Osteocyte (in vitro differentiated cells): ENCODE measurements around the gene RYK. TPM values are rescaled to one million over a fixed set of nuclear protein-coding genes. Genes with fewer than 3 reads are reported as not detected.

Experiments
- DNase-seq: peaks from one replicate; pipeline ENCODE4 v3.0.0; 2021; ENCODE audit warnings: mixed read lengths; ENCODE audit not compliant: unreplicated experiment; ENCODE audit errors: extremely low spot score
- H3K27ac Mint-ChIP-seq: one replicate; pipeline ENCODE4 v1.8.0; 2021; ENCODE audit warnings: mild to moderate bottlenecking, mixed read lengths; ENCODE audit not compliant: unreplicated experiment
- H3K27me3 Mint-ChIP-seq: one replicate; pipeline ENCODE4 v1.8.0; 2021; ENCODE audit warnings: mixed read lengths; ENCODE audit not compliant: unreplicated experiment
- H3K36me3 Mint-ChIP-seq: one replicate; pipeline ENCODE4 v1.8.0; 2021; ENCODE audit warnings: mixed read lengths; ENCODE audit not compliant: unreplicated experiment
- H3K4me1 Mint-ChIP-seq: one replicate; pipeline ENCODE4 v1.8.0; 2021; ENCODE audit warnings: mixed read lengths; ENCODE audit not compliant: unreplicated experiment
- H3K4me3 Mint-ChIP-seq: one replicate; pipeline ENCODE4 v1.8.0; 2021; ENCODE audit warnings: mild to moderate bottlenecking, moderate library complexity, mixed read lengths; ENCODE audit not compliant: unreplicated experiment
- H3K9me3 Mint-ChIP-seq: one replicate; pipeline ENCODE4 v1.8.0; 2021; ENCODE audit warnings: mixed read lengths; ENCODE audit not compliant: unreplicated experiment
- total RNA-seq: library from RNA; stranded (reverse); gene quantifications from 2 replicates; pipeline ENCODE4 v1.2.1, GENCODE V29; 2021
- TF ChIP-seq, protein P1 (sequence below): fragments of 200-600 bp; sonication (generic); IDR thresholded peaks from 2 replicates; pipeline ENCODE4 v1.5.0; 2021; ENCODE audit warnings: antibody characterized with exemption, mild to moderate bottlenecking, moderate library complexity

Gene RYK
- total RNA-seq, 1 donor from 2014 or later, result 70.7 TPM

DNA sequence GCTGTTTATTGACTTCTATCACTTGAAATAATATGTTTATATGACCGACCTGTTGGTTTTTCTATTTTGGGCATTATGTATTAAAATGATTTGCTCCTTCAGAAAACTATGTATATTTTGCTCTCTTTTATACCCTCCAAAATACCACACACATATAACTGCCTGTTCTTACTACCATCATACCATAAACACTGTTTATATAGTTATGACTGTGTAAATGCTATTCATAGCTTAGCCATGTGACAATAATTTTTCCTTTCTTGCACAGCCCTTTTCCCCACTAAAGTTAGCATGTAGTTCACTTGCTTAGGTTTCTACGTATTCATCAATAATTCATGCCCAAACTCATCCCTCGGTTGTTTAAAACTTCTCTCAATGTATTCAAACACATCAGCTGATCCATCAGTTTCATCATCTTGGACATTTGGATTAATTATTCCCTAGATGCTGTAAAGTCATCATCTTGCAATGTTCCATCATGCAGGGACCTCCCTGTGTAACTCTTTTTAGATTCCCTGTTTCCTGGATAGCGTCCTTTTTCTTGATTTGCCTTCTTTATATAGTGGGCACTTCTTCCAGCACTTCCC is 8.2 kb upstream of the RYK start:
- DNase-seq, result no peak

DNA sequence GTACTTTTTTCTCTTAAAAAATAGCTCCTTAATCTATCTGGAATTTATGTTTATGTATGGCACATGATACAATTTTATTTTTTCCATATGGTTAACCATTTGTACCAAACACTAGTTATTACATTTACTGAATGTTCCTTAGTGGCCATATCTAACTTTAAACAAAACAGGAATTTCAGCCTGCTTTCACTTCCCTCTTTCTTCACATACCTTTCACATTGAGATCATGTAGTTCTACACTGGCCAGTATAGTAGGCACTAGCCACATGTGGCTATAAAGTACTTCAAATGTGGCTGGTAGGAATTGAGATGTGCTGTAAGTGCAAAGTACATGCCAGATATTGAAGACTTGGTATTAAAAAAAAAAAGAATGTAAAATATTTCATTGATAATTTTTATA is 4.7 kb upstream of the RYK start:
- TF ChIP-seq, protein P1, sequence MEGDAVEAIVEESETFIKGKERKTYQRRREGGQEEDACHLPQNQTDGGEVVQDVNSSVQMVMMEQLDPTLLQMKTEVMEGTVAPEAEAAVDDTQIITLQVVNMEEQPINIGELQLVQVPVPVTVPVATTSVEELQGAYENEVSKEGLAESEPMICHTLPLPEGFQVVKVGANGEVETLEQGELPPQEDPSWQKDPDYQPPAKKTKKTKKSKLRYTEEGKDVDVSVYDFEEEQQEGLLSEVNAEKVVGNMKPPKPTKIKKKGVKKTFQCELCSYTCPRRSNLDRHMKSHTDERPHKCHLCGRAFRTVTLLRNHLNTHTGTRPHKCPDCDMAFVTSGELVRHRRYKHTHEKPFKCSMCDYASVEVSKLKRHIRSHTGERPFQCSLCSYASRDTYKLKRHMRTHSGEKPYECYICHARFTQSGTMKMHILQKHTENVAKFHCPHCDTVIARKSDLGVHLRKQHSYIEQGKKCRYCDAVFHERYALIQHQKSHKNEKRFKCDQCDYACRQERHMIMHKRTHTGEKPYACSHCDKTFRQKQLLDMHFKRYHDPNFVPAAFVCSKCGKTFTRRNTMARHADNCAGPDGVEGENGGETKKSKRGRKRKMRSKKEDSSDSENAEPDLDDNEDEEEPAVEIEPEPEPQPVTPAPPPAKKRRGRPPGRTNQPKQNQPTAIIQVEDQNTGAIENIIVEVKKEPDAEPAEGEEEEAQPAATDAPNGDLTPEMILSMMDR, result no peak
- H3K4me3 Mint-ChIP-seq, result no peak overlapping the region
- H3K27me3 Mint-ChIP-seq, result peaks cover 7% of the 10 kb centered on the region
- H3K9me3 Mint-ChIP-seq, result no peaks in the 10 kb centered on the region
- H3K4me1 Mint-ChIP-seq, result peaks cover 26% of the 10 kb centered on the region
- no peak for DNase-seq
- no peaks in the 10 kb centered on the region for H3K36me3 Mint-ChIP-seq
- no peak overlapping the region for H3K27ac Mint-ChIP-seq

More for the DNA sequence above, 8.2 kb upstream of the RYK start:
- no peak overlapping the region for H3K4me3 Mint-ChIP-seq
- H3K27ac Mint-ChIP-seq, result no peak overlapping the region
- TF ChIP-seq, protein P1, result no peak
- H3K36me3 Mint-ChIP-seq, result no peaks in the 10 kb centered on the region
- peaks cover 29% of the 10 kb centered on the region for H3K4me1 Mint-ChIP-seq
- peaks cover 7% of the 10 kb centered on the region for H3K27me3 Mint-ChIP-seq
- H3K9me3 Mint-ChIP-seq, result no peaks in the 10 kb centered on the region

- no peaks in the 10 kb centered on the region for H3K36me3 Mint-ChIP-seq
- peaks cover 7% of the 10 kb centered on the region for H3K27me3 Mint-ChIP-seq
- no peaks in the 10 kb centered on the region for H3K9me3 Mint-ChIP-seq
- H3K27ac Mint-ChIP-seq, result peak overlapping the region; percentile 25
- no peak for DNase-seq
- TF ChIP-seq, protein P1, result no peak
- no peak overlapping the region for H3K4me3 Mint-ChIP-seq
- H3K4me1 Mint-ChIP-seq, result peaks cover 33% of the 10 kb centered on the region
Measured at GRCh38 chr3:134253475-134254226, 3.0 kb upstream of the RYK start.

- Mint-ChIP-seq H3K4me1 (peaks cover 41% of the 10 kb centered on the region), H3K27me3 (peaks cover 7% of the 10 kb centered on the region), H3K36me3 (no peaks in the 10 kb centered on the region), H3K9me3 (no peaks in the 10 kb centered on the region), H3K4me3 (no peak overlapping the region), H3K27ac (no peak overlapping the region)
- TF ChIP-seq, protein P1, result no peak
- no peak for DNase-seq
Measured at GRCh38 chr3:134252766-134253165, 2.1 kb upstream of the RYK start.

DNA sequence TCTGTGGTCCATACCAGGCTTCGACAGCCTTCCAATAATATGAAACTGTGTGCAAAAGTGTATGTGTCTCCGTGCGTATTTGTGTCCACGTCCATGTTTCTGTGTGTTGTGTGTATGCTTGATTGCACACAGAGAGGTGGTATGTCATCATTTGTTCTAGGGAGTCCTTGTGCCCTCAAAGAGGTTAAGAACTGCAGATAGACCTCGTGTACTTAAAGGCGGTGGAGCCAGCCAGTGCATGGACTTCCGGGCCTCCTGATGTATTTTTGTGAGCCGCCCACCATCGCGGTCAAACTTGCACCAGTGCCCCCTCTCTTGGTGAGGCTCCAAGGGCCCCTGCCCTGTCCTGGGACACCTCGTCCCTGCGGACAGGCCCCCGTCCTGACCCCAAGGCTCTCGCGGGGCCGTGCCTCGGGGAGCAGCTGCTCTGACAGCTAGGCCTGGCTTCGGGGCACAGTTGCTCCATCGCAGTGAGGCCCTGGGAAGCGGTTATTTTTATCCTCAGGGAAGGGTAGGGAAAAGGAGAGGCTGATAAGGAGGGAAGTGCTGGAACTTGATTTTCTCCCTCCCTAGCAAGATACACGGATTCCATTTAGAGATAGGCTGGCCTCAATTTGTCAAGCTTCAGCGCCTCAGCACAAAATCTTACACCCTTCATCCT is 1.2 kb upstream of the RYK start:
- TF ChIP-seq, protein P1, result no peak
- Mint-ChIP-seq H3K27ac (peak overlapping the region; percentile 5), H3K9me3 (no peaks in the 10 kb centered on the region), H3K4me1 (peaks cover 44% of the 10 kb centered on the region), H3K4me3 (no peak overlapping the region), H3K36me3 (no peaks in the 10 kb centered on the region), H3K27me3 (peaks cover 7% of the 10 kb centered on the region)
- DNase-seq, result no peak
